ENCODE data around the gene PIK3CD.

GRCh38 chr1:9710037-9710436 lies 58.5 kb downstream of the PIK3CD start:
- TF ChIP-seq CTCF (IDR thresholded peaks at IDR 0.05 in 8 of 11, conservative IDR thresholded peaks at IDR 0.05 in 3 of 11) (no peak), POLR2A (IDR thresholded peaks at IDR 0.05) (no peak)
